OCI-LY3 (cell line): ENCODE results near the gene ELP4.

Source experiments
- H2AFZ ChIP-seq: fragments of 200-600, 300-600 bp; shearing (Covaris generic); 2 replicates; pipeline ENCODE4 v1.6.0; 2014; ENCODE audit warnings: antibody characterized with exemption, low read depth, low read length
- H3K27ac ChIP-seq: fragments of 200-600, 300-600 bp; sonication (generic); 2 replicates; pipeline ENCODE4 v1.5.1; 2014; ENCODE audit warnings: mild to moderate bottlenecking, low read length, moderate library complexity, mixed read lengths
- H3K27me3 ChIP-seq: fragments of 200-600, 300-600 bp; sonication (generic); 2 replicates; pipeline ENCODE4 v1.6.1; 2014; ENCODE audit warnings: low read depth, low read length, mixed read lengths
- H3K36me3 ChIP-seq: fragments of 200-600, 300-600 bp; sonication (generic); replicated peaks from 2 replicates; pipeline ENCODE3; 2014; ENCODE audit warnings: low read depth, low read length, mixed read lengths
- H3K4me1 ChIP-seq: fragments of 300-600, 200-600 bp; sonication (generic); 2 replicates; pipeline ENCODE4 v1.6.1; 2014; ENCODE audit warnings: low read length, mixed read lengths
- H3K4me2 ChIP-seq: fragments of 200-600, 300-600 bp; sonication (generic); 2 replicates; pipeline ENCODE4 v1.6.1; 2014; ENCODE audit warnings: low read length, mixed read lengths
- H3K4me3 ChIP-seq: fragments of 300-600, 200-600 bp; sonication (generic); 2 replicates; pipeline ENCODE4 v1.5.1; 2014; ENCODE audit warnings: antibody characterized with exemption, mild to moderate bottlenecking, low read length, moderate library complexity
- H3K79me2 ChIP-seq: fragments of 300-600, 200-600 bp; shearing (Covaris generic); 2 replicates; pipeline ENCODE4 v1.6.1; 2014; ENCODE audit warnings: mild to moderate bottlenecking, low read length, mixed read lengths
- H3K9ac ChIP-seq: fragments of 300-600, 200-600 bp; shearing (Covaris generic); 2 replicates; pipeline ENCODE4 v1.6.0; 2014; ENCODE audit warnings: mild to moderate bottlenecking, low read length, moderate library complexity
- H3K9me3 ChIP-seq: fragments of 200-600, 300-600 bp; shearing (Covaris generic); 2 replicates; pipeline ENCODE4 v1.6.1; 2014; ENCODE audit warnings: low read length, mixed read lengths; ENCODE audit not compliant: insufficient read depth
- H4K20me1 ChIP-seq: fragments of 200-600, 300-600 bp; sonication (generic); 2 replicates; pipeline ENCODE4 v1.6.1; 2016; ENCODE audit warnings: low read length, mixed read lengths; ENCODE audit not compliant: insufficient read depth
- CTCF ChIP-seq: fragments of 200-600, 300-600 bp; sonication (generic); IDR thresholded peaks from 2 replicates; pipeline ENCODE4 v1.5.1; 2014; ENCODE audit warnings: antibody characterized with exemption, low read length, low read depth
- EZH2phosphoT487 ChIP-seq: fragments of 200-600 bp; shearing (Covaris generic); IDR thresholded peaks from 2 replicates; pipeline ENCODE4 v1.6.1; 2018; ENCODE audit warnings: antibody characterized with exemption, mixed run types, low read depth

Gene ELP4

GRCh38 chr11:31809857-31810778 lies 300.6 kb downstream of the ELP4 start:
- Histone ChIP-seq H3K9me3 (no peaks in the 10 kb centered on the region), H3K4me3 (no peak overlapping the region), H3K27ac (no peak overlapping the region), H4K20me1 (no peaks in the 10 kb centered on the region), H3K9ac (no peak overlapping the region), H3K4me2 (no peak overlapping the region), H3K79me2 (no peaks in the 10 kb centered on the region), H3K27me3 (no peaks in the 10 kb centered on the region; the same call in 1 of the 2 replicates), H2AFZ (no peak overlapping the region), H3K4me1 (no peaks in the 10 kb centered on the region), H3K36me3 (no peaks in the 10 kb centered on the region)
- TF ChIP-seq EZH2phosphoT487 (no peak), CTCF (no peak)

- Histone ChIP-seq H4K20me1 (no peaks in the 10 kb centered on the region), H3K27me3 (no peaks in the 10 kb centered on the region; the same call in 1 of the 2 replicates), H3K9ac (no peak within 1 kb of the TSS), H3K79me2 (no peaks in the 10 kb centered on the region), H3K36me3 (no peaks in the 10 kb centered on the region), H3K4me2 (no peak within 1 kb of the TSS), H2AFZ (no peak within 1 kb of the TSS), H3K9me3 (no peaks in the 10 kb centered on the region), H3K4me3 (no peak within 1 kb of the TSS), H3K4me1 (no peaks in the 10 kb centered on the region), H3K27ac (no peak within 1 kb of the TSS)
- TF ChIP-seq CTCF (no peak), EZH2phosphoT487 (no peak)
Measured at GRCh38 chr11:31810779-31811647, 301.4 kb downstream of the ELP4 start, which contains the start of gene PAX6. Gene PAX6, minus strand, starts transcription at chr11:31811322. Its CDS starts 4,911 bp downstream, at chr11:31806411.

- H3K9ac ChIP-seq, result no peak overlapping the region
- TF ChIP-seq EZH2phosphoT487 (no peak), CTCF (no peak)
- no peaks in the 10 kb centered on the region for H3K36me3 ChIP-seq
- H3K27me3 ChIP-seq, result no peaks in the 10 kb centered on the region; the same call in 1 of the 2 replicates
- H3K4me2 ChIP-seq, result no peak overlapping the region
- no peaks in the 10 kb centered on the region for H3K9me3 ChIP-seq
- no peaks in the 10 kb centered on the region for H3K4me1 ChIP-seq
- H2AFZ ChIP-seq, result no peak overlapping the region
- no peaks in the 10 kb centered on the region for H4K20me1 ChIP-seq
- H3K79me2 ChIP-seq, result no peaks in the 10 kb centered on the region
- no peak overlapping the region for H3K4me3 ChIP-seq
- H3K27ac ChIP-seq, result no peak overlapping the region
Measured at GRCh38 chr11:31812383-31813381, 303.1 kb downstream of the ELP4 start.
